NCI-H2107 treated with DMSO at 0.1 percent for 48 hours (cell line): ENCODE data around the gene PERP.
"Not testable (repeated sequence)": the region's sequence is repeated elsewhere in the genome, so short reads cannot be mapped to it uniquely, and the experiment has no call there.

Source experiments
- DNase-seq: peaks from one replicate; lab custom pipeline; 2025; ENCODE audit not compliant: unreplicated experiment; lab: John Stamatoyannopoulos, UW

The PERP gene

DNA sequence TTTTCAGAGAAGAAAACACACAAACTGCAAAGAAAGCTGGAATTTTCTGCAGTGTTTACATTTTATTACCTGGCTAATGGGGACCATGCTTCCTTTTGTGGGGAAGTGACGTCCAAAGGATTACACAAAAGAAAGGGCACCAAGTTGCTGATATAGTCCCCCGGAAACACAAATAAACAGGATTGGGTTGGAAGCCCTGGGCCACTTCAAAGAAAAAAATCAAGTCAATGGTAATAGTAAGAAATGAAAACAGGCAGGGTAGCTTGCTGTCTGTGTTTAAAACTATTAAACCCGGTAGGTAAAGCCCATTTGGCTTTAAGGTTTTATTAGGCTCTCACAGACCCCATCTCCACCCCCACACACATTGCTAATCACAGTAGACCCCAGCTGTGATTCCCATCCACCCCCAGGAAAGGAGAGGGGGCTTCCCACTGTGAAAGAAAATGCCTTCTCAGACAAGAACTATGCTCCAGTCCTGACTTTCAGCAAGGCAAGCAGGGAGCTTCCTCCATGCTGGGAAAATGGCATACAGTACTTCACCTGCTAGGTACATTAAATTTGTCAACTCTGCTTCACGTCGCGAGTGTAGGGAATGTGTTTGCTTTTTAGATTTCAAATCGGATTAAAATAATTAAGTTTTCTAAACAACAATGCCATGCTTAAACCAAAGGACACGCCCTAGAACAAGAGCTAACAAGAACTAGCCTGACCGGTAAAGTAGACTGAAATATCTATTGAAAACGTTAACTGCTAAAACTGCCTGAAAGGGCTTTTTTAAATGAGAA lies 1.1 kb downstream of the PERP start:
- peak; percentile 59 for DNase-seq

DNA sequence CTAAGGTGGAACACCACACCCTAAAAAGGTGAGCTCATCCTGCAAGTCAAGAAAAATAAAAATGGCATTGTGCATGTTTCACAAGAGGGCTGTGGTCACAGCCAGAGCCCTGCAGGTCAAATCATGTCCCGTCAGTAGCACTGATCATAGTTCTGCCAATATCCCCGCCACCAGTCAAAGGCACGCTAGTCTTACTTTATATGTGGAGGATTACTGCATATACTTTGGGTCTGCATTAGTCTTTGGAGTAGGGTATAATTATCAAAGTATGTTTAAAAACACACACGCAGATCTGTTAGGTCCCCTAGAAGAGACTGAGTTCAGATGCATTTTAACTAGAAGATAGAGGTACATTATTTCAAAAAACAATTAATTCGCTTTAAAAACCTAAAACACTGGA lies 1.8 kb downstream of the PERP start:
- DNase-seq: peak; percentile 43

DNA sequence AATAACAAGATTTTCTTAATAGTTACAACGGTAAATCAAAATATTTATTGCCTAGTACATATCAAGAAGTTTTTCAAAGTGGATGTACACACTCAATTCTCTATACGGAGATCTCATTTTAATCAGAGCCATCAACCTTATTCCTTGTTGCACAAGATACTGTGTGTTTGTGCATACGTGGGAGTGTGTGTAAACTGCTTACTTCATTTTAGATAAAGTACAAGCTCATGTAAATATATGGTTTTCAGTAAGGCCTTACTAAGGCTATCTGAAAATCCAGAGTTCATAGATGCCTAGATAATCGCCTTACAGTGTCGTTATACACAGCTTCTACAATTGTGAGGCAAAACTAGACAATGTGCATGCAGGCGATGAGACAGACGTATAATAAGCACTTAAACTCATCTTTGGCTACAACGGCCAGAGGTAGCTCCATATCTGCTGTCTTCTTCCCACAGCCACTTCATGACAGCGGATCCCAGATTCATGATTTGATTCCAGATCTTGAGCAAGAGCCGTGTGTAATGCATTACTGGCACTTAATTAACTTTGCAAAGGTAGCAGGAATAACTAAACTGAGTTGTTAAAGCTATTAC lies 2.5 kb downstream of the PERP start:
- DNase-seq: no peak

DNA sequence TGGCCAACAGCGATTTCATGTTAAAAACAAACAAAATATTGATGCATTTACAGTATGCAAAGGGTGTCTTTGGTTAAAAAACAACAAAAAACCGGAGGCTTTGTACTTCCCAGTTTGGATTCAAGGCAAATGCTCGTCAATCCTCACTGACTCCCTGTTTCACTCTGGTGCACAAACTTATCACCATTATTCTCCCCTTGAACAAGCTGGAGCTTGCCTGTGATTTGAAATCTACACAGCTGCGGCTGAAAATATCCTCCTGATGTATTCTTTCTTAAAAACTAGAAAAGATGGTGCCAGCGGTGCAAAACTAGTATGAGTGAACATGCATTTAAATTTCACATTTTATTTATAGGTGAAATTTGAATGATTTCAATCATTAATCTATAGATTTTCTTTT lies 3.3 kb downstream of the PERP start:
- peak; percentile 47 for DNase-seq

DNA sequence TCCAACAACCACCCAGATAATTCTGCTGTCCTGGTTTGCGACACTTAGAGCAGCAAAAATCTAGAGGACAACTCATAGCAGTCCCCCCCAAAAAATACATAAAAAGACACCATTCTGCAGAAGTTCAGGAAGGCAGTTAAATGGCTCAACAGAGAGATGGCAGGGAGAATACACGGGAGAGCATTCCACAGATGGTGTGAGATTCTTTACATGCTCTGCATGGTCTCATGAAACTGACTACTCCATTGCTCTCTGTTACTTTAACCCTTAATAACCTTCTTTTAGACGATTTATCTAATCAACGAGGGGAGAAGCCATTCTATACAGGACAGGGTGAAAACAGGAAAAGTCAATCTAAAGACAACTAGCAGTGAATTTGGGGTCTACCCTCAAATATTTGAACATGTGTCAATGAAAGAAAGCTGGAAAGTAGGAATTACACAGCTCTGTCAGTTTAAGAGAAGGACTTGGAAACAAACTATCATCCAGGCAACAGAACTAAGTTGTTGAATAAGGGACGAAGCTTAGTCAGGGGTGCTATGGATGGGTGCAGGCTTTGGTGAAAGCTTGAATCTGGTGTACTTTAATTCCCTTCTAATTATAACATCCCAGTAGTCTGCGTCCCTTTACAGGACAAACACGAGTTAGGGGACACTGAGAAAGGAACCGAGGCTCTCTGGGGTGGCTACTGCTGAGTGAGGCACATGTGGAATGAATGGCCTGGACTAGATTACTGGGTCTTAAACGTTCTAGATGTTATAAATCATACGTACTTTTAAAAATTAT lies 5.1 kb downstream of the PERP start:
- no peak for DNase-seq

DNA sequence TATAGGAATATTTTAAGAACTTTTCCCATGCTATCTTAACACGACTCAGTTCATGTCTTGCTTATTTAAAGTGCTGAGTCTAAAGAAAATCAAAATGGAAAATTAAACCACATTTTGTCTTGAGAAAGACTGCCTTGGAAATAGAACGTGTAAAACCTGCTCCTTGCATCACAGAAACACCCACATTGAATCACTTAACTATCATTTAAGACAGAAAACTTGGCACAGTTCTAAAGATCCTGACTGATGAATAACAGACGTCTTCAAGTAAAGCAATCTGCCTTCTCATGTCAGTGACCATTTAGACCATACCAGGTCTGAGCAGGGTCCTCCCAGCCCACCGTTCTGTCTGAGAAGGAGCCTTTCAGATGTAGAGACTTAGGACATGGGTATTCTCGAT lies 7.4 kb downstream of the PERP start:
- no peak for DNase-seq

DNA sequence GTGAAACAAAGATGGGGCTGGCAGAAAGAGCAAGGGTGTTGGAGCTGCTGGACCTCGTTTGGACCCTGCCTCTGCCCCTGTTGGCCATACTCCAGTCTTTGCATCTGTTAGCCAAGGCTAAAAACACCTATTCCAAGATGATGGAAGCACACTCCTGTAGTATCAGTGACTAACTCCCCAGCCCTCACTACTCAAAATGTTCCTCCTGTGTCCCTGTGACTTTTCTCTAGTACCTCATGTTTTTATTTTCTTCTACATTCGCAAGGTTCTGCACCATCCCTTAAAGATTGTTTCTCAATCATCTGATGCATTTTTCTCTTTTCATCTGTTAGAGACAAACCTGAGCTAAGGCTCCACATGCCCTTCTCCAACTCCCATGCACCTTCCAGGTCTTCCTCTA lies 8.9 kb downstream of the PERP start:
- DNase-seq: no peak

DNA sequence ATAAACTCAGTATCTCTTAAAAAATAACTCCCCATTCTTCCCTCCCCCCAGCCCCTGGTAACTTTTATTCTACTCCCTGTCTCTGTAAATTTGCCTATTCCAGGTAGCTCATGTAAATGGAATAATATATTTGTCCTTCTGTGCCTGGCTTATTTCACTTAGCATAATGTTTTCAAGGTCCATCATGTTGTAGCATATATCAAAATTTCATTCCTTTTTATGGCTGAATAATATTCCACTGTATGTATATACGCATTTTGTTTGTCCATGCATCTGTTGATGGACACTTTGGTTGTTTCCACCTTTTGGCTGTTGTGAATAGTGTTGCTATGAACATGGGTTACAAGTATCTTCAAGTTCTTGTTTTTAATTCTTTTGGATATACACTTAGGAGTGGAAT lies 13.0 kb downstream of the PERP start:
- no peak for DNase-seq

DNA sequence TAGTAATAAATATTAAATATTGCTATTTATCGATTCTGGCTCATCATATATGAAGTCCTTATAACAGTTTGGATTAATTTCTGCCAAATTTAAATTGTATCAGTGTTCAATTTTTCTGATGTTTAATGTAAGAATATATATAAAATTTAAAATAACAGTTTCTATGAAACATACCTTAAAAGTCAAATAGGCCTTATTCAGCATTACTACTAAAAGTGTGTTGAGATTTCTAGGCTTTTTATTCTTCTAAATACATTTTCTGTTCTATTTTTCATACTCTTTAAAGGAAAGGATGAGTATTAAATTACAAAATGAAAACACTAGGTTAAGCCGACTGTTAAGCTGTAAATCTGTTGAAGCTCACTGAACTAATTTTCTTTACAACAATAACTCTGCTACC lies 13.6 kb downstream of the PERP start:
- DNase-seq: no peak

DNA sequence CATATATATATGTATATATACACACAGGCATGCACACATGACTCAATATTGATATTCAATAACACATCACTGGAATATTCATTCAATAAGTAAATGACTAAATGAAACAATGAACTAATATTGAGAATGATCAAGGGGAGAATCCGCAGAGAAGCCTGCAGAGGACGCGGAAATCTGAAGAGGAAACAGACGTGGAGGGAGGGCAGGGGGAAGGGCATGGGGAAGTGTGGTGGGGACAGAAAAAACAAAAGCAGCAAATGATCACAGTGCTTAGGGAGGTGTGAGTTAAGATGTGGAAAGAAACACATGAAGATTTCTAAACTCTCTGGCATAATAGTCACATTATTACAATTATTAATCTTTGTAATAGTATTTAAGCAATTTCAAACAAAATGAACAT lies 14.5 kb downstream of the PERP start:
- DNase-seq: no peak

DNA sequence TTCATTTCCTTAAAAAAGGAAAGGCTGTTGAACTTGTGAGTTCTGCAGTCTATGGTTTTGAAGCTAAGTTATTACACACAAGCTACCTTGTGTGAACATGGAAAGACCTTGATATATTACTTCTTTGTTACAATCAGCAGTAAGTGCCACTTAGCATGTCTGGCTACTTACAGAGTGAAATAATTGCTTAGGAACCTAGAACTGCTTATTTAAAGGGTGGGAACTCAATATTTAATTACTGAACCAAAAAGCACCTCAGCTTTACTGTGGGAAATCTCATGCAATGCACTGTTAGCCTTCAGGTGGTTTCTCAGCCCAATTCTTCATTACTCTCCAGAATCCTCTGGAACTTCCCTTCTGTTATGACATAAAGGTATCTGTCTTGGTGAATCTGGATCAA lies 17.9 kb downstream of the PERP start:
- DNase-seq: peak; percentile 46

DNA sequence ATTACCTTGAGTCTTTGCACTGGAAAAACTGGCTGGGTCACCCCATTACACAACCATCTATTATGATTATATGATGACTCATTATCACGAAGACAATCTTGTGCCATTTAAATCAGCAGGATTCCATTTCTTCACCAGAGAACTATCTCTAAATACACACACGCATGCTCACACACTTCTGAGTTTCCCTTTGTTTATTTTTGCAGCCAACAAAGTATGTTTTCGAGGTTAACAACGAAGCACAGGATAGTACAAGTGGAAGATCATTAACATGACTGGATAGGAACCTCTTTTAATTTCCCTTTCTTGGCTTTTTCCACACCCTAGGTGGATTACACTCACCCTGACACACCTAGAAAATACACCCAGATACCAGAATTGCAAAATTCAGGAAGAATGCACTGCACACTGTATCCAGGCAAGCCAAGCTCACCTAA lies 18.9 kb downstream of the PERP start:
- peak; percentile 23 for DNase-seq

DNA sequence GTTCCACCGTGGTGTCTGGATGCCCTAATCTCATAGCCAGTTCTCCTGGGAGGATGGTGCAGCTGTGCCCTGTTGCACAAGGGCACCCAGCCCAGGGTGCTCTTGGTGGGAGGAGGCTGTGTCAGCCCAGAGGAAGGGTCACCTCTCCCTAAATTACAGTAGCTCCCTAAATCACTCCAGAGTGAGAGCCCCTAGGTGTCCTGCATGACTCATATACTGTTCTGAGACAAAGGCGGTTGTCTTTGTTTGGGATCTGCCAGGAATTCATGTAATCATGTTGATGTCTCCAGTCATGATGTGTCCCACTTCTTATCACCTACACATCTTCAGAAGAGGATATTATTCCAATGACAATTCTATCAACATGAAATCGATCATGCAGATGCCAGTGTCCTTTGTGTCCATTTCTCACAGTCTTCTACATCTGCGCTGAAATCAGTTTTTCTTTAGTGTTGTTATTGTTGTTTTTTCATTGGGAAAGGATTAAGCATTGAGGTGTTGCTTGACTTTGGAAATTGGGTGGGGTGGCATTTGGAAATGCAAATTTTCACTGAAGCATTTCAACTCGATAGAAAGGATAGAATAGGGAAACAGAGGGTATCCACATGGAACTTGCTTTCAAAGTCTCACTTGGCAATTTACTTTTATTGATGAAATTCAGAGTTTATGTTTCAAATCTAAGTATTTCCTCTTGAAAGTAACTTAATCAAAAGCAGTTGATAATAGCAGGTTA lies 19.5 kb downstream of the PERP start:
- no peak for DNase-seq

DNA sequence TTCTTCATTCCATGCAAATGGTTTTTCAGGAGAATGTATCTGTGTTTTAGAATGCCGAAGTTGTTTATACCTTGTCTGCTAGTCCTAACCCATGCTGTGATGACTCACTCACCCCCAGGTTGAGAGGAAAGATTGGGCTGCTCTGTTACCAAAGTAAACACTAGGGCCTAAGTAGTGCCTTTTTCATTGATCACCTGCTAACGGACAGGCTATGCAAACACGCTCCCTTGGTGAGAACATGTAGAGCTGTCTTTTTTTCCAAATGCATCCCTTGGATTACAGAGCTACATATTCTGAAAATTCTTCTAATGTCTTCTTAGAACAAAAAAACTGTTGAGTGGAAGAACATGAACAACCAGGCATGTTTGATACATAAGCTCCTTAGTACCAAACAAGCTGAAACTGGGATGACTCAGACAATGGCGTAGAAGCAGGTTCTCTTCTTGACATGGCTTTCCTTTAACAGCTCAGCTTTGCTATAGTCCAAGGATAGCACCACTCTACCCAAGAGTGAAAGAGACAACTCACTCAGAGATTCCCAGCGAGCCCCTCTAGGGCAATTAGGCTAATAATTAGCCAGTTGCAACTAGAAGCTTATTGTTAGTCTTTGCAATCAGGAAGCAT lies 20.5 kb downstream of the PERP start:
- peak; percentile 84 for DNase-seq

DNA sequence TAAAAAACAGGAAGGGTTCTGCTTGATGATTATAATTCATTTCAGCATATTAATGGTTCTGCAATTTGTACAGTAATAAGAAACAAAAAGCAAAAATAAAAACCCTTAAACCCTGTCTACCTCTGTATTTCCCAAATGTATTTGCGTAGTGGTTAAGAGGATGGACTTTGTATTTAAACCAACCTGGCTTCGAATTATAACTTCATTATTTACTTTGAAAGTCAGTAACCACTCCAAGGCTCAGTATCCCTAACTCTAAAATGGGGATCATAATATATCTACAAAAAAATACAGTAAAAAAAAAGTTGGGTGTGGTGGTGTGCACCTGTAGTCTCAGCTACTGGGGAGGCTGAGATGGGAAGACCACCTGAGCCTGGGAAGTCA lies 21.4 kb downstream of the PERP start:
- DNase-seq: no peak

DNA sequence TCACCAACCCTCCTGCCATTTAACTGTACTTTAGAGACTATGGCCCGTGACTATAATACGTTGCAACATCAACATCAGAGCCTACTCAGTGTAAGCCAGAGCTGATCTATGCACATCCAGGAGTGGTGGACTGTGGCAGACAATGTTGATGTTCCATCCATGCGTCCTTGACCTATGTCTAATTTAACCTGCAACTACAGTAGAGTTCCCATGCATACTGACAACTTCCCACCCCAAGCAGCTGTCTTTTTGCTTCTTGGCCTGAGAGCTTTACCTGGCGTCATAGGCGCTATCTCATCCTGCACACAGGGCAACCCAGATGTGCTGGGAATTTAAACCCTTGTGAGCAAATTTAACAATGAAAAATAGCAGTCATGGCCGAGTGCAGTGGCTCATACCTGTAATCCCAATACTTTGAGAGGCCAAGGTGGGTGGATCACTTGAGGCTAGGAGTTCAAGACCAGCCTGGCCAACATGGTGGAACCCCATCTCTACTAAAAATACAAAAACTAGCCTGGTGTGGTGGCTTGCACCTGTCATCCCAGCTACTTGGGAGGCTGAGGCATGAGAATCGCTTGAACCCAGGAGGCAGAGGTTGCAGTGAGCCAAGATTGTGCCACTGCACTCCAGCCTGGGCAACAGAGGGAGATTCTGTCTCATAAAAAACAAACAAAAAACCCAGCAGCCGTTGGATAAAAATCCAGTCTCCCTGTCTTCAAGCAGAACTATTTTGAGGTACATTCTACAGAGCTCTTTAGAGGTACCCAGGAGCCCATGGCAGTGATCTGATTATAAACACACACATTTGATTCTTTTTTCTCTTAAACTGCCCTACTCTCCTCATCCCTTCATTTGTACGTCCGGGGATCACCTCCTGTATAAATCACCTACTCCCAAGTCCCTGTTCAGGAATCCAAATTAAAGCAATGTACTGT lies 22.0 kb downstream of the PERP start:
- DNase-seq: no peak

DNA sequence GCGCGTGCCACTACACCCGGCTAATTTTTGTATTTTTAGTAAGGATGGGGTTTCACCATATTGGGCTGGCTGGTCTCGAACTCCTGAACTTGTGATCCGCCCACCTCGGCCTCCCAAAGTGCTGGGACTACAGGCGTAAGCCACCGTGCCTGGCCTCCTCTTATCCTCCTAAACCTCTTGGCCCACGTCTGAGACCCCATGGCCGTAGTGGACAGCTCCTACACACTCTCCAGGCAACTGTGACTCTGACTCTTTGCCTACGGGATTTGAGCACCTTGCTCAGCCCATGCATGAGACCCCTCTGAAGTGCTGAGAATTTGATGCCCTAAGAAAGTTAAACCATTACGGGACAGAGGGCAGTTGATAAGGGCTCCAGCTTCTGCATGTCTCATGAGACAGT lies 25.0 kb downstream of the PERP start:
- no peak for DNase-seq

DNA sequence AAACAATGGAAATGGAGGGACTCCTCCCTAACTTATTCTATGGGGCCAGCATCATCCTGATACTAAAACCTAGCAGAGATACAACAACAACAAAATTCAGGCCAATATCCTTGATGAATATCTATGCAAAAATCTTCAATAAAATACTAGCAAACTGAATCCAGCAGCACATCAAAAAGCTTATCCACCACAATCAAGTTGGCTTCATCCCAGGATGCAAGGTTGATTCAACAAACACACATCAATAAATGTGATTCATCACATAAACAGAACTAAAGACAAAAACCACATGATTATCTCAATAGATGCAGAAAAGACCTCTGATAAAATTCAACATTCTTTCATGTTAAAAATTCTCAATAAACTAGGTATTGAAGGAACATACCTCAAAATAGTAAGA lies 27.7 kb downstream of the PERP start:
- DNase-seq: not testable (repeated sequence)

DNA sequence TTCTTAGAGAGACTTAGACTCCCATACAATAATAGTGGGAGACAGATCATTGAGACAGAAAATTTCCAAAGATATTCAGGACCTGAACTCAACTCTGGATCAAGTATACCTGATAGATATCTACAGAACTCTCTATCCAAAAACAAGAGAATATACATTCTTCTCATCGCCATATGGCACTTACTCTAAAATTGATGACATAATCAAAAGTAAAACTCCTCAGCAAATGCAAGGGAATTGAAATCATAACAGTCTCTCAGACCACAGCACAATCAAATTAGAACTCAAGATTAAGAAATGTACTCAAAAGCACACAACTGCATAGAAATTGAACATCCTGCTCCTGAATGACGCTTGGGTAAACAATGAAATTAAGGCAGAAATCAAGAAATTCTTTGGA lies 28.7 kb downstream of the PERP start:
- DNase-seq: no peak

DNA sequence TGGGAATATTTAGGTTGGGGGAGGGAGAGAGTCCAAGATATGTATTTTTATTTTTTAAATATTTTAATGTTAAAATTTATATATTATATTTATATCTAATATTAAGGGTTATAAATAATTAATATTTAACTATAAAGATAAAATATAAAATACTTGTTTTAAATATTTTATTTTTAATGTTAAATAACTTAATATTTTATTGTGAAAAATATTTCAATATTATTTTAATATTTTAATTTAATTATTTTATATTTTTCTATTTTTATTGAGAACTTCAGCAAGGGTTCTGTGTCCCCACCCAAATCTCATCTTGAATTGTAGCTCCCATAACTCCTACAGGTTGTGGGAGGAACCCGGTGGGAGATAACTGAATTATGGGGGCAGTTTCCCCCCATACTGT lies 34.0 kb downstream of the PERP start:
- no peak for DNase-seq
